Choroid plexus epithelial cell (primary cell): ENCODE measurements around the gene KDM2B.

Experiments
- DNase-seq: peaks from one replicate; pipeline ENCODE4 v3.0.0-alpha.2; 2010; ENCODE audit warnings: low read depth
- H3K4me3 ChIP-seq: 2 replicates; pipeline ENCODE4 v1.5.1; 2011; ENCODE audit warnings: low read depth, mild to moderate bottlenecking, control low read depth, low read length, moderate library complexity
- CTCF ChIP-seq: conservative IDR thresholded peaks from 2 replicates; pipeline ENCODE4 v1.5.1; 2011; ENCODE audit warnings: low read depth, mild to moderate bottlenecking, control low read depth, inconsistent platforms, low read length, moderate library complexity

The KDM2B gene

GRCh38 chr12:121560392-121561008, 20.3 kb downstream of the KDM2B start:
- DNase-seq, result no peak
- no peak overlapping the region for H3K4me3 ChIP-seq
- no peak for TF ChIP-seq CTCF

- DNase-seq, result no peak
- no peak for TF ChIP-seq CTCF
- H3K4me3 ChIP-seq, result no peak overlapping the region
Observed at GRCh38 chr12:121558956-121559355, 21.9 kb downstream of the KDM2B start.

GRCh38 chr12:121550974-121551634, 29.7 kb downstream of the KDM2B start:
- TF ChIP-seq CTCF, result no peak
- H3K4me3 ChIP-seq, result no peak overlapping the region
- DNase-seq, result no peak

- no peak for TF ChIP-seq CTCF
- no peak for DNase-seq
- H3K4me3 ChIP-seq, result no peak overlapping the region
Observed at GRCh38 chr12:121549075-121549474, 31.7 kb downstream of the KDM2B start.

- H3K4me3 ChIP-seq, result no peak overlapping the region
- DNase-seq, result no peak
- TF ChIP-seq CTCF, result no peak
Observed at GRCh38 chr12:121545480-121545879, 35.3 kb downstream of the KDM2B start.

GRCh38 chr12:121543786-121544185, 37.0 kb downstream of the KDM2B start:
- no peak for TF ChIP-seq CTCF
- DNase-seq, result no peak
- H3K4me3 ChIP-seq, result no peak overlapping the region

GRCh38 chr12:121539908-121540307, 40.9 kb downstream of the KDM2B start:
- TF ChIP-seq CTCF, result no peak
- DNase-seq, result no peak
- H3K4me3 ChIP-seq, result no peak overlapping the region
